Islet of Langerhans (tissue), 1 donor: Measurements from ENCODE around the gene EML1.

Source experiments
- FAIRE-seq: peaks from one replicate; lab custom pipeline; 2011; peaks lifted over from hg19 to GRCh38; lab: Jason Lieb, UNC

EML1 gene

GRCh38 chr14:99831303-99831702 is 38.1 kb downstream of the EML1 start:
- FAIRE-seq = no peak

DNA sequence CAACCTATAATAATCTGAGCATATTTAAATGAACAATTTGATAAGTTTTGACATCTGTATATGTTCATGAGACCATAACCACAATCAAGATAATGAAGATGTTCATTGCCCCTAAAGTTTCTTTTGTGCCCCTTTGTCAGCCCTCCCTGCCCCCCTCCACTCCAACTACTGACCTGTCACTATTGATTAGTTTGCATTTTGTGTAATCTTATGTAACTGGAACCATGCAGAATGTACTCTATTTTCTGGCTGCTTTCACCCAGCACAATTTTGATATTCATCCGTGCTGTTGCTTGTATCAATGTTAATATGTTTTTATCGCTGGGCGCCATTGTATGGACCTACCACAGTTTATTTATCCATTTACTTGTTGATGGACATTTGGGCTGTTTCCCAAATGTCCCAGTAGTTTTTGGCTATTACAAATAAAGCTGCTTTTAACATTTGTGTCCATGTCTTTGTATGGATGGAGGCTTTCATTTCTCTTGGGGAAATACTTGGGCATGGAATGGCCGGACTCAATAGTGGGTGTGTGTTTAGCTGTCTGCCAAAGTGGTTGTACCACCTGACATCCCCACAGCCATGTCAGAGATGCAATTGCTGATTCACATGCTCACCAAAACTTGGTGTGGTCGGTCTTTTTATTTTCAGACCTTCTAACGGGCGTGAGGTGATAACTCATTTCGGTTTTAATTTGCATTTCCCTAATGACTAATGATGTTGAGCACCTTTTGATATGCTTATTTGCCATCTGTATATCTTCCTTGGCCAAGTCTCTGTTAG is 38.9 kb downstream of the EML1 start:
- no peak for FAIRE-seq

- no peak for FAIRE-seq
Measured at GRCh38 chr14:99837822-99838221, 44.6 kb downstream of the EML1 start.

DNA sequence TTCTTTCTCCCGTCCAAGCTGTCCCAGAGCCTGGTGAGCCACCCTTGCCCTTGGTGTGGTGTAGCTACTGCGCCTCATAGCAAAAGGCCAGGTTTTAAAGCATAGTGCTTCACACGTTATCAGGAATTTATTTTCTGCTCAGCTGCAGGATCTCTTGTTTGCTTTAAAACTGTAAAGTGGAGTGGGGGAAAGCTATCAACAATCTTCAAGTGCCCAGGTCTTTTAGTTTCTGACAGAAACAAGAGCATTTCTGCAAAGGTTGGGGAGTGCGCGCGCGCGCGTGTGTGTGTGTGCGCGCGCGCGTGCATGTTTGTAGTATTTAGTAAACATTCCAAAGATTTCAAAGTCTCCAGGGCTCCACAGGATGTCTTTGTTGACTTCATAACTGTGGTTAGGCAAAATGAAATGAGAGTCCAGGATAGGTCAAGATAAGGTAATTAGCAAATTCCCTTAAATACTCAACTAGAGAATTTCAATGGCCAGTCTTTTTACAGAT is 45.5 kb downstream of the EML1 start:
- FAIRE-seq = no peak

GRCh38 chr14:99839696-99840095 is 46.5 kb downstream of the EML1 start:
- FAIRE-seq = no peak

DNA sequence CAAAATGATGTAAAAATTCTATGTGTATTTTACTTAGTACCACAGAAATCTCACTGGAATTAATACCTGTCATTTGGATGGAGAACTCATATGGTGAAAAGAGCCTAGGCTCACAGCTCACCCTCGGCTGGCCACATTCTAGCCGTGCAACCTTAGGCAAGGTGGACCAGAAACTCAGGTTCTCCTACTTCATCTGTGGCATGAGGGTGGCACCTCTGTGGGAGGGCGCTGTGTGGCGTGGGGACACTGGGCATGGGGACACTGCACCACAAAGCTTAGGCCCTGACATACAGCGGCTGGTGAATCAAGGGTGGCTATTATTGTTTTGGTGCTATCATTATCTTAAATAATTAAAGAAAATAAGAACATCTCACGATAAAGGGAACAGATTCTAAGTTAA is 47.1 kb downstream of the EML1 start:
- no peak for FAIRE-seq

GRCh38 chr14:99840774-99841305 is 47.6 kb downstream of the EML1 start:
- FAIRE-seq = no peak

GRCh38 chr14:99841436-99842071 is 48.3 kb downstream of the EML1 start:
- no peak for FAIRE-seq

GRCh38 chr14:99842141-99842540 is 48.9 kb downstream of the EML1 start:
- no peak for FAIRE-seq

- FAIRE-seq = no peak
Measured at GRCh38 chr14:99846808-99847207, 53.6 kb downstream of the EML1 start.

- no peak for FAIRE-seq
Measured at GRCh38 chr14:99850709-99851108, 57.5 kb downstream of the EML1 start.

DNA sequence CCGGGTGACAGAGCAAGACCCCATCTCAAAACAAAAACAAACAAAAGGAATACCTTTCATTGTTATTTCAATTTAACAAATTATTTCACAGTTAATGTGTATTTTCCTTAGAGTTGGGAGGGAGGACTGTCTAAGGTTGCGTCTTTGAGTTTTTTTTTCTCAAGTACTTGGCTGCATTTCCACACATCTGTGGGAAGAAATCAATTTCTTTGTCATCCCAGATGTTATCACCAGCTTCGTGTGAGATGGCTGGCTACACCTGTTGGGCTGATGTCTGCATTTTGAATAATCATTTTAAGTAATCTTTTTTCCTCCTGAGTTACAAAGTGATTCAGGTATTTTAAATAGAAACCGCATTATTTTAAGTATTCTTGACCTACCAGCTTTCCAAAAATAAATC is 59.4 kb downstream of the EML1 start:
- FAIRE-seq = no peak

DNA sequence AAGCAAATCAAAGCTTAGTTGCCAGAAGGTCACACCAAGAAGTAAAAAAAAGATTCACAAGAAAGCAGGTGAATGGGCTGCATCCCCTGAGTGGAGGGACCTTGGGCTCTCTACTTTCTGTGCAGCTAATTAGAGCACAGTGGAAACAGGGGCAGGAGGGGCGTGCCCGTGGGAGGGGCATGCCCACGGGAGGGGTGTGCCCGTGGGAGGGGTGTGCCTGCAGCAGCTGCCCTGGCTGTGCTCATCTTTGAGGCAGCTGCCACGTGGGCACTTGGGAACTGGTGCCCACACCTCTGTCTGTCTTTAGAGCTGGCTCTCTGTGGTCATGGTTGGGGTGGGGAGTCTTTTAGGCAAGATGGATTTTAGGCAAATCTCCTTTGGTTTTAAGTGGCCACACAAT is 60.0 kb downstream of the EML1 start:
- no peak for FAIRE-seq

DNA sequence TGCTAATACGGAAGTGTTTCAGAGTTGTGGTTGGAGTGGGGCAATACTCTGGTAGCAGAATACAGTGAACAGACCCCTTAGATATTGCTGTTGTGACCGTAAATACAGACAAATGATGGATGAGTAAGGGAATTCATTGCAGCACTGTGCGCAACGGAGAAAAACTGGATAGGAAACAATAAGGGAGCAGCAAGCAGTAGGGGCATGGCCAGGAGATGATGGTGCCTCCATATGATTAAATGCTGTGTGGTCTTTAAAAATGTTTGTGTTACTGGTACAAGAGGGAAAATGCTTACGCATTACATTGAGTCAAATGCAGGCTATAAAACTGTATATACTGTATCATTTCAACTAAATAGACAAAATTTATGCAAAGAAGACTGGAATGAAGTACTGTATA is 61.6 kb downstream of the EML1 start:
- FAIRE-seq = no peak

DNA sequence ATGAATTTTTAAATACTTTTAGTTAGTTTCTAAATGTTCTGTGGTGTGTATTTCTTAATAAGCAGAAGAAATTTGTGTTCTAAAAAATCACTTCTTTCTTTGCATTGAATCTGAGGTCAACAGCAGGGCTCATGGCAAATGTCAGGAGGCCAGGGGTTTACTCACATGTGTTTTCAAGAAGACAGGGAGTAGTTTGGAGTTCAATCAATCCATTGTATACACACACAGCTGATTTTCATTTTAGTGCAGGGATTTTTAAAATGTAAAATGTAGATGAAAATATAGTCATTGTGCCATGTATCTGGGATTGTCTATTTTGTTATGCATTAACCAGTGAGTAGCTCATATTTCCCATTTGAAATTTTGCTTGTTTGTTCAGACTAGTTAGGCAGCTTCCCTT is 62.1 kb downstream of the EML1 start:
- FAIRE-seq = no peak

GRCh38 chr14:99857551-99857950 is 64.3 kb downstream of the EML1 start:
- no peak for FAIRE-seq

- FAIRE-seq = no peak
Measured at GRCh38 chr14:99860219-99860618, 67.0 kb downstream of the EML1 start.

- FAIRE-seq = no peak
Measured at GRCh38 chr14:99862136-99862535, 68.9 kb downstream of the EML1 start.

GRCh38 chr14:99863059-99863458 is 69.8 kb downstream of the EML1 start:
- FAIRE-seq = no peak

DNA sequence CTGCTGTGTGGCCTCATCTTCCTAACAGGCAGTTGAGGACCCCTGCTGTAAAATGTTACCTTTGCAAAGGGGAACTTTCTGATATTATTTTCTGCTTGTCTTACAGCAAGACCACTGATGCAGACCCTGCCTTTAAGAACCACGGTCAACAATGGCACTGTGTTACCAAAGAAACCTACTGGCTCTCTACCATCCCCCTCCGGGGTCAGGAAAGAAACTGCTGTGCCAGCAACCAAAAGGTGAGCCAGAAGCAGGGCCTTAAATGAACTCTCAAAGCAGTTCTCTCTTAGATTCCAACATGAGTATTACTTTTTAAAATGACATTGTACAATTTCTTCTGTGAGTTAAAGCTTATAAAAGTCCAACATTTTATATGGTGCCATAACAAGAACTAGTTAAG is 72.2 kb downstream of the EML1 start:
- no peak for FAIRE-seq

DNA sequence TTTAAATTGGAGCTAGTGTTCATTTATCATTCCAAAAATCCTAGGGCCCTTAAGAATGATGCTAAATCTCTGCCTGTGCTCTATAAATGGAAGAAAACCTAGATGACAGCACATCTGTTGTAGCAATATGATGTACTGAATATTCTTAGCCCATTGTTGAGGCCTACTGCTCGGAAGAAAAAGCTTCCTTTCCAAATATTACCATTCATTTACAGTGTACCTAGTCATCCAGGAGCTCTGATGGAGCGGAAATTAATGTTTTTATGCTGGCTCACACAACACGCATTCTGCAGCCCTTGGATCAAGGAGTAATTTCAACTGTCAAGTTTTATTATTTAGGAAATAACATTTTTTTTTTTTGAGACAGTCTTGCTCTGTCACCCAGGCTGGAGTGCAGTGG is 77.4 kb downstream of the EML1 start:
- FAIRE-seq = no peak

- FAIRE-seq = no peak
Measured at GRCh38 chr14:99871771-99872170, 78.6 kb downstream of the EML1 start.

GRCh38 chr14:99872786-99873440 is 79.7 kb downstream of the EML1 start:
- no peak for FAIRE-seq
